Fibroblast of skin of left biceps (primary cell): ENCODE results near the gene TTC39C.

Experiments
- DNase-seq, 2 experiments: peaks; one replicate each; pipeline ENCODE4 v3.0.0-alpha.2; 2013; ENCODE audit warnings: low read depth in 2 of 2

The TTC39C gene

DNA sequence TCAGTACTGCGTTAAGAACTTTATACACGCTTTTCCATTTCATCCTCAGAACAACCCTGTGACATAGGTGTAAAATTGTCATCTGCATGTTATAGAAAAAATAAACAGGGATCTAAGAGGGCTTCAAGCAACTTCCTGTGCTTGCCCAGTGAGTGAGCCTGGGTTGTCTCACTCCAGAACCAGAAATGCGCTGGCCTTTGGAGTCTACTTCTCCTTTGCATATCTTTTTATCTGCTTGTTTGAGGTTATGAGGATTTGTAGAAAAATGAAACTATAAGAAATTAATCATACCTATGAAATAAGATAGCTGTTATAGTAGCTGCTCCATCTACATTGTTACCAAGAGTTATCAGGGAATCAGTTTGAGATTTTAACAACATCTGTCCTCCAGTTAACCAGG lies 69.0 kb downstream of the TTC39C start:
- no peak for DNase-seq

DNA sequence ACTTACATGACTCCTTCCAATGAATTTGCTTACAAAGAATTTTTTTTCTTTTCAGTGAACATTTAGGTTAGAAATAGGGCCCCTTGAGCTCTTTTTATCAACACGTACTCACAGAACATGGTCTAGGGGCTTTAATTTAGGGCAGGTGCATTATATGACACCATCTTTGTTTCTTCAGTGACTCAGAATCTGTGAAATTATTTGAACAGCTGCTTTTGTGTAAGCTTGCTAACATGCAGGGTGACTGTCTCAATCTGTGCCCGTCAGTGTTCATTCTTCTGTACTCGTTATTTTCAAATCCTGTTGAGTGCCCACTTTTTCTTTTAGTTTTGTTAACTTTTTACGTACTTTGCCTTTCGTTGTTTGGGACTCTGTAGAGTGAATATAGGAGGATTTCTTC lies 71.5 kb downstream of the TTC39C start:
- no peak for DNase-seq

DNA sequence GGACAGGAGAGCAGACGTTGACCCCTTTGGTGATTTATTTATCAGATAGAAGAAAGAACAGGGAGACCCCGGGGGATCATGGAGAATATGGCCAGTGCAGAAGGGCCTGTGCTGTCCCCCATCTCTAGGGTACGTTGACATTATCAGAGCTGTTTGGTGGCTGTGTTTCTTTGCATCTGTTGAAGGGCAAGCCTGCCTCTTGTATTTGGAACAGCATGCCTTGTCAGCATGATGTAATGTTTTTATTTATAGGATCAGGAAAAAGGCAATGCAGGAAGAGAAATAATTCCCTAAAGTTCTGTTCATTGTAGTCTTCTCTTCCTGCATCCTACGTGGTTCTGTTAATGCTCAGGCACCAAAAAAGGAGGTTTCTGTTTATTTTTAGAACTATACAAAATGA lies 74.5 kb downstream of the TTC39C start:
- DNase-seq: no peak

DNA sequence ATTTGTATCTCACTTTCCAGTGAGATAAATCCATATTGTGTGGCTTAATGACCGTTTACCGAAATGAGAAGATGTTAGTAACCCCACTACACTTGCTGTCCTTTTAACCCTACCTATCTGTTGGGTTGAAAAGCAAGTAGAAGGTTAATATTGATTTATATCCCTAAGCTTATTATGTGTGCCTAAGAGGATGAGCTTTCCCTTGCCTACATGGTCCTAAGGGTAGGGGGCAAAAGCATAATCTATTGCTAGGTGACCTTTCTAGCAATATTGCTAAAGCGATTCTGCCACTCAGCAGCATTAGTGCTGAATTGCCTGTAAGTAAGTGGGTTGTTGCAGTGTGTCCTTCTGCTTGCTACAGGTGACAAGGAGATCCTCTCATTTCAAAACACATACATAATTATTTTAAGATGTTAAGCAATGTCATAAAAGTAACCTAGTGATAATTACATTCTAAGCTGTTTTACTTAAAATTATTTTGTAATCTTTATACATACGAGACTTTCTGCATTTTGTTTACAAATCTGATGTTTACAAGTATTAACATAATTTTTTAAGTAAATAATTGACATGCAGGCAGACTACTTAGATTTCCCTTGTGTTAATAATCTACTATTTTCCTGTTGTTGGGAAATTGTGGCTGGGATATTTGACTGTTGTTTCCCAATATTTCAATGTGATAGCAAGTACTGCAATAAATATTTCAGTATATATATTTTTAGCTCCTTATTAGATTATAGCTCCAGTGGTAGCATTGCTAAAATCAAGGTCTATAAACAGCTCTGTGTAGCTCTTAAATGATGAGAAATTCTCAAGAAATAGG lies 75.2 kb downstream of the TTC39C start:
- no peak for DNase-seq

DNA sequence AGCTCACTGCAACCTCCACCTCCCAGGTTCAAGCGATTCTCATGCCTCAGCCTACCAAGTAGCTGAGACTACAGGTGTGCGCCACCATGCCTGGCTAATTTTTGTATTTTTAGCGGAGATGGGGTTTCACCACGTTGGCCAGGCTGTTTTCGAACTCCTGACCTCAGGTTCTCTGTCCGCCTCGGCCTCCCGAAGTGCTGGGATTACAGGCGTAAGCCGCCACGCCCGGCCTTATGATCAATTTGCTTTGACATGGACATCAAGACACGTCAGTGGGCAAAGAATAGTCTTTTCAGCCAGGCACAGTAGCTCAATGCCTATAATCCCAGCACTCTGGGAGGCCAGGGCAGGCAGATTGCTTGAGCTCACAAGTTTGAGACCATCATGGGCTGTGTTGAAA lies 76.3 kb downstream of the TTC39C start:
- DNase-seq: no peak

DNA sequence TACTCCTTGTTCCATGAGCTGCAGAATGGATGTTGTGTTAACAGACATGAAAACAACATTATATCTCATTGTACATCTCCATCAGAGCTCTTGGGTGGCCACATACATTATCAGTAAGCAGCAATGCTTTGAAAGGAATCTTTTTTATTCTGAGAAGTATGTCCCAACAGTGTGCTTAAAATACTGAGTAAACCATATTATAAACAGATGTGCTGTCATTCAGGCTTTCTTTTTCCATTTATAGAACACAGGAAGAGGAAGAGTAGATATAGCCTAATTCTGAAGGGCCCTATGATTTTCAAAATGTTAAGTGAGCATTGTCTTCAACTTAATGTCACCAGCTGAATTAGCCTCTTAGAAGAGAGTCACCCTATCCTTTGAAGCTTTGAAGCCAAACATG lies 80.0 kb downstream of the TTC39C start:
- DNase-seq: peak in 1 of 2 experiments; percentile 5

DNA sequence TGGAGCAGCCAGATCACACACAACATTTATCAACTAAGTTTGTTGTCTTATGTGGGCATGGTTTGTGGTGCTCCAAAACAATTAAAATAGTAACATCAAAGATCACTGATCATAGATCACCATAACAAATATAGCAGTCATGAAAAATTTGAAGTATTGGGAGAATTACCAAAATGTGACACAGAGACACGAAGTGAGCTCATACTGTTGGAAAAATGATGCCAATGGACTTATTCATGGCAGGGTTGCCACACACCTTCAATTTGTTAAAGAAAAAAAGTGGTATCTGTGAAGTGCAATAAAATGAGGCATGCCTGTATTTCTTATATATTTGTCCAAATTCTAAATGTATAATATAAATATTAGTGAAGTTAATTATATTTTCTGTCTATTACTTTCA lies 81.4 kb downstream of the TTC39C start:
- DNase-seq: no peak

DNA sequence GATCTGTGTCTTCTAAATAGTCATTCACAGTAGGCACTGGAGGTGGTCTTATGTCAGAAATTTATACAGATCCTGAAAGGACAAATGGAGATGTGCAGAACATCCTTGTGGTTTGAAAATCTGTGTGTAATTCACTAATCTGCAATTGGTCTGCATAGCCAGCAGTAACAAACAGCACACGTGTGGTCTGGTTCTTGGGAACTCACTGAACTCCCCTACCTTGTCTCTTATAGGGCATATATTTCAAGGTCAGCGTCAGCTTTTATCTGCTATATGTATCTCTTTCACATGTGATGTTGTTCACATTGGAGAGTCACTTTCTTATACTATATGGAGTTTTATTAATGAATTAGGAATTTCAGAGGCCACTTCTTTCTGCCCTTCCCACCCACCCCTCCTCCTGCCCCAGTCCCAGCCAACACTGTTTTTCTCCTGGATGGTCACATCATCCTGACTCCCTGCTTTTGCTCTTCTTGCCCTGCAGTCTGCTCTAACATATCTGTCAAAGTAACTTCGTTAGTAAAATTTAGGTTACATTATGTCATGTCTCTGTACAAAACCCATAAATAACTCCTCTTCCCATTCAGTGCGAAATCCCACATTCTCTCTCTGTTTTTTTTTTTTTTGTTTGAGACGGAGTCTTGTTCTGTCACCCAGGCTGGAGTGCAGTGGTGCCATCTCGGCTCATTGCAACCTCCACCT lies 88.9 kb downstream of the TTC39C start:
- no peak for DNase-seq

DNA sequence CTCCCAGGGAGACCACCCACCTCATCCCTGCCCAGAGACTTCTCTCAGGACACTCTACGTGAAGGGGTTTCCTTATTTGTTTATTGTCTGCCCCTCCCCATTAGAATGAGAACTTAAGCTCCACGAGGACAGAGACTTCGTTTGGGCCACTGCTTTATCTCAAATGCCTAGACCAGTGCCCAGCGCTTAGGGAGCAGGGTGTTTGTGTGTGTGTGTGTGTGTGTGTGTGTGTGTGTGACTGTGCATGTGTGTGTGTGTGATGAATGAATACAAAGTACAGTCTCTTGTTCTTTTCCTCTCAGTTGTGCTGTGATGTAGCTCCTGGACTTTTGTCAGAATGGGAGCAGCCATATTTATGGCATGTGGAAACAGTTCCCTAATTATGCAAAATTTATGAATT lies 89.9 kb downstream of the TTC39C start:
- DNase-seq: no peak

DNA sequence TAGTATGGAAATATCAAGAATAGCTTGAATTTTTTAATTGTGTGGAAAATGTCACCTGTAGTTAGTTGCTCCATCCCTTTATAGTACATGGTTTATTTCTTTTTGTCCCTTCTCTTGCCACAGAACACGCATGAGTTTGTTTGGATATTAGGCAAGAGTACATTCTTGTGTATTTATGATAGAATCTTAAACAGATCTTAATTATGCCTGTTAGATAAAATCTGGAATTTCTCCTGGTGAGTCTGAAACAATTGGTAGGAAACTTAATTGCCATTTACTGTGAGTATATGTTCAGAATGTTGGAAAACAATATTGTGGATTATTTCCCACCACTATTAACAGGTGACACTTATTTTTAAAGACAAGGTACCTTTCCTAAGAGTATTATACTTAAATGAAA lies 94.1 kb downstream of the TTC39C start:
- no peak for DNase-seq

DNA sequence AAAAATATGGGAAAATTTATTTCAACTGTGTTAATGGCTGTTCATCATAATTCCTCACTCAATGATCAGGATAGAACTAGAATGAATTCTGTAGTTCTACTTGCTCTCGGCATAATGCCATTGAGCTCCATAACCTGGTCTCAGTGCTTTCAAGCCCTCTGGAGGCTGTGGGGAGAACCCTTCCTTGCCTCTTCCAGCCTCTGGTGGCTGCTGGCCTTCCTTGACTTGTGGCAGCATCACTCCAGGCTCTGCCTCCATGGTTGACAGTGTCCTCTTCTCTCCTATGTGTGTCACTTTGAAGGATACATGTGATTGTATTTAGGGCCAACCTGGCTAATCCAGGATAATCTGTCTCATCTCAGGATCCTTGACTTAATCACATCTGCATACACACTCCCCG lies 97.4 kb downstream of the TTC39C start:
- no peak for DNase-seq

DNA sequence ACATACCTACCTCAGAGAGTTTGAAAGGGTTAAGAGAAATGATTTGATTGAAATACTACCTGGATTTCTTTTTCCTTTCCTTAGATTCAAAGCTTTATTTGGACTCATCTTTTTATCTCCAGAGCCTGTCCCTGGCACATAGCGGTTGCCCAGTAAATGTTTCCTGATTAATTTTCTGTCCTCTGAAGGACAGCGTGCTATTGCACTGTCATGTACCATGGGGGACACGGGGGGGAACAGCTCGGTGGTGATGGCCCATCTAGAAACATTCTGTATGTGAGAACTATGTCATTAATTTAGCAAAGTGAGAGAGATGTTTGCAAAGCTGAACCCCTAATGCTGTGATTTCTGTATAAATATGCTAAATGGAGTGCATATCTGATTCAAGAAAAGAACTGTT lies 97.9 kb downstream of the TTC39C start:
- no peak for DNase-seq

DNA sequence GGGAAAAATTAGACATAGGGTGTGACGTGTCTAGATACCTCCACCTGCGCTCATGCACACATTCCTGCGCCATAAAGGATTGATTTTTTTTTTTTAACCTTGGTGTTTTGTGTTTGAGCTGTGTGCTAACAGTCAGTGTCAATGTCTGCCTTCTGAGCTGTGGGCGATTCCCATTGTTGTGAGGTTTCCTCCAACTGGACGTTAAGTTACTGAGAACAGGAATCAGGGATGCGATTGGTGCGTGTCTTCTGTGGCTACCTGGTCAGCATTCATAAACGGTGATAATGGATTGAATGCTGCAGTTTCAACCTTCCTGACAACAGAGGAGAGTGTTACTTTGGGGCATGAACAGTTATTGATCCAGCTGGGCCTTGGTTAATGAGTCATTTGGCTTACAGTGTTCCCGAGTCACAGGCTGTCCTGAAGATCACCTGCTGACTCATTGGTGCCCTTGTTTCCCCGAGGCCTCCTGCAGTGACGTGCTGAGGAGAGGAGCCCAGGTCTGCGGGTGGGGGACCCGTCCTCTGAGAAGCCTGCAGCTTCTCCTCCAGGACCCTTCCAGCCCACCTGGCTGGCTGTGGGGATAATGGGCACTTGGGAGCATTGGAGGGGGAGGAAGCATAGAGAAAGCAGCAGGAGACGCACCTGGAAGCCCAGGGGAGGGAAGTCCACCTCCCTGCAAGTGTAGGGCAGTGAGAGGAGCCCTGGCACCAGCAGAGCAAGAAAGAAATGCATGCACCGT lies 98.5 kb downstream of the TTC39C start:
- no peak for DNase-seq

DNA sequence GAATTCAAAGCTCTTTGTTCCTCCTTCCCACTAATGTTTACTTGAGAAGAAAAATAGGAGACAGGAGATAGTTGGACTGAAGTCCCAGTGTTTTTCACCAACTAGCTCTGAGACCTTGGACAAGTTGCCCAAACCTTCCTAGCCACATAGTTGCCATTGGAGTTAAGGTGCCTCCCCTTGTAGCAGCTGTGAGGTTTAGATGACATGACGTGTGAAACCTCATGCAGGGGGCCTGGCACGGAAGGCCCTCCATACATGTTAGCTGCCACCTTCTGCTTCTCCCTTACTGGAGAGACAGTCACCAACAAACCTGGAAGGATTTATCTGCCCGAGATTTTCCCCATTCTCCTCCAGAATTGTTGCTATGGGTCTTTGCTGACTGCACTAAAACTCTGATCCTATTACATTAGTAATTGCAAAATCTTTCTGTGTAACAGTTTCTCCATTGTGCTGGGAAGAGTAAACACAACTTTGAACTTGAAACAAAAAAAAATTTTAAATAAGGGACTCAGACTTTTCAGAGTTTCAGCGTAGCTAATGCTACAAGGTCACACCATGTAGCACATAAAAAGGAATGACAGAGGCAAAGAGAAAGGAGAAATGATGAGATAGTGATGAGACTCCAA lies 100.5 kb downstream of the TTC39C start:
- no peak for DNase-seq

DNA sequence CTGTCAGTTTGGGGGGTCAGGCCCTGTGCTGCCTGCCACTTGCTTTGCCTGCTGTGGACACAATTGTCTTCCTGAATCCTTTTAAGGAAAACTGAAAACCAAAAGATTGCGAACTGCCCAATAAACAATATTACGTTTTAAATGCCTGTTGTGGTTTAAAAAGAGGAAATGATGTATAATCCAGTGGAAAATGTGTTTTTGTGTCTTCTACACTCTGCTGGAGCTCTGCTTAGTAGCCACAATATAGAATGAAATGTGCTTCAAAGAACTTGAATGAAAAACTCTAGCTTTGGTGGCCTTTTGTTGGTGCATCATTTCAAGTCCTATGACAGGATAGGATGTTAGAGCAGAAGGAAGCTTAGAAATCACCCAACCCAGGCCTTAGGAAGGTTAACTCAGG lies 101.1 kb downstream of the TTC39C start:
- no peak for DNase-seq

DNA sequence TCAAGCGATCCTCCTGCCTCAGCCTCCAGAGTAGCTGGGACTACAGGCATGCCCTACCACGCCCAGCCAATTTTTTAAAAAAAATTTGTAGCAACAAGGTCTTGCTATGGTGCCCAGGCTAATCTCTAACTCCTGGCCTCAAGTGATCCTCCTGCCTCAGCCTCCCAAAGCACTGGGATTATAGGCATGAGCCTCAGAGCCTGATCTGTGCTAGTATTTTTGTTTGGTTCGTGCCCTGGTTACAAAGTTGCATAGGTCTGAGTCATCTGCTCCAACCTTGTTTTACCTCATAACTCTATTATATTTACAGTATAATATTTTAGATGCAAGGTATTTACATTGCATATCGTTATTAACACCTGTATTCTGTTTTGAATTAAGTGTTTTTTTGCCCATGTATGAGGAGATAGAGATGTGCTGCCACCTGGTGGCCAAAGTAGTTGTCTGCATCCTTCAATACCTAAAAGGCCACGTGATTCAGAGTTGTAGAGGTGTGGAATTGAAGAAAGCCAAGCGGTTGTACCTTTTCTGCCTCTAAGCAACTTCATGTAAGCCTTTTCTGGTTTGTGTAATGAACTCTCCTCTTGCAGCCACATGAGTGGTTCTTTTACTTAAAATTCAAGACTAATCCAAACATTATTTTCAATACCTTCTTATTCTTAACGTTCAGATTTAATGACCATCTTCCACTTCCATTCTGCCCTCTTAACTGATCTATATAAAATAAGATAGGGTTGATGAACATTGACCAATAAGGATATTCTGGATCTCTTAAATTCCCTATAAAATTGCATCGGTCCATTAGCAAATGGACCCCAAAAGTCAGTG lies 104.4 kb downstream of the TTC39C start:
- DNase-seq: peak in 1 of 2 experiments; percentile 24

DNA sequence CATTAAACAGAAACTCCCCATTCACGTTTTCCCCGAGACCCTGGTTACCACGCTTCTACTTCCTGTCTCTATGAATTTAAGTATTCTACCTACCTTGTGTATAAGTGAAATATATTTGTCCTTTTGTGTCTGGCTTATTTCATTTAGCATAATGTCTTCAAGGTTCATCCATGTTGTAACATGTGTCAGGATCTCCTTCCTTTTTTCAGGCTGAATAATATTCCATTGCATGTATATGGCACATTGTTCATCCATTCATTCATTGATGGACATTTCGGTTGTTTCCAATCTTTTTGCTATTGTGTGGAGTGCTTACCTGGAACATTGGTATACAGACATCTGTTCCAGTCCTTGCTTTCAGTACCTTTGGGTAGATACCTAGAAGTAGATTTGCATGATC lies 106.1 kb downstream of the TTC39C start:
- no peak for DNase-seq

DNA sequence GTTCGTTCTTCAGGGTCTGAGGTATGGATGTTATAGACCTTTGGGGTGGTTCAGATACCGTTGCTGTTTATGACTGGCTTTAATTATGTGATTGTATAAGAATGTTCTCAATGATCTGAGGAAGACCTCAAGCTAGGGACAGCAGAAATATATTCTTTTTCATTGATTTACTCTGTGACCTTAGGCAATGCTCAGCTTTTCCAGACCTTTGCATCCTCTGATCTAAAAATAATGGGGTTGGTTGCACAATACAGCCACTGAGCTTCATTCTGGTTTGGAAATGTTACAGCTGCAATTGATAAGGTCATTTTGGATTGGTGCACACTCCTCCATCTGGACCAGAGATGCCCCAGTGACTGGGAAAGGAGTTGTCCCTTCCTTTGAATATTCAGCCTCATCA lies 107.1 kb downstream of the TTC39C start:
- no peak for DNase-seq

DNA sequence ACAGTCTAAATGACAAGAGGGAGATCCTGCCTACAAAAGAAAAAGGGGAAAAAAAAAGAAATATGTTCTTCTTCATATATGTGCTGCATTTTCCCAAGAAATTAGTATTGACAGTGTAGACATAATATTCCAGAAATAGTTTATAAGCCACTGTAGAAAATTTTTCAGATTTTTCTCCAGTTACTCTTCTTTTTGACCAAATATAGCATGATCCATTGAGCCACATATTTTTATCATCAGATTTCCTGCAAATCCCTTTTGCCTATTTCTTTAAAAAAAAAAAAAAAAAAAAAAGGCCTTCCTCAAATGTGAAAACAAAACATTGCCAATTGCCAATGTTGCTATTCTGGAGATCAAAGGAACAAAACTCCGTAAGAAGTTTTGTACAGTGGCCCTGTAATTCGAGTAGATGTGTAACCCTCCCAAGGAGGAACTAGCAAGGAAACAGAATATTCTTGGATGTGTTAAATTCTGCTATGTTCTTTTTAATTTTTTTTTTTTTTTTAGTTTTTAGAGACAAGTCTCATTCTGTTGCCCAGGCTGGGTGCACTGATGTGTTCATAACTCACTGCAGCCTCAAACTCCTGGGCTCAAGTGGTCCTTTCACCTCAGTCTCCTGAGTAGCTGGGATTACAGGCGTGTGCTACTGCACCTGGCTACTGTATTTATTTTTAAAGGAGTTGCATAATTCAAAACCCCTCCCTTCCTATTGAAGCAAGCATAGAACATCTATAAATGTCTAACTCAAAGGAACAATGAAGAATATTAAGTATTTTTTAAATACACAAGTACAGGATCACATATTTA lies 111.8 kb downstream of the TTC39C start:
- peak; percentile 35 to 50 for DNase-seq

DNA sequence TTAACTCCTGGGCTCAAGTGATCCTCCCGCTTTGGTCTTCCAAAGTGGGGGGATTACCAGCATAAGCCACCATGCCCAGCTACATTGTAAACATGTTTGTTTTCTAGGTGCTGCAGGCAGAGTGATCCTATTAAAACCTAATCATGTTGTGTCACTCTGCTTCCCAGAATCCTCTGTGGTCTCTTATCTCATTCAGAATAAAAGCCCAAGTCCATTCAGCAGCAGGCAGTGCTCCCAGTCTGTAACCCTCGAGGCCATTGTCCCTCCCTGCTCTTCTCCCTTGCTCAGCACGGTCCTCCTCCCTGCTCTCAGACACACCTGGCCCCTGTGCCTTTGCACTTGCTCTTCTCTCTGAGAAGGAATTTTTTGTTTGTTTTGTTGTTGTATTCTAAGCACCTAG lies 113.2 kb downstream of the TTC39C start:
- DNase-seq: no peak

DNA sequence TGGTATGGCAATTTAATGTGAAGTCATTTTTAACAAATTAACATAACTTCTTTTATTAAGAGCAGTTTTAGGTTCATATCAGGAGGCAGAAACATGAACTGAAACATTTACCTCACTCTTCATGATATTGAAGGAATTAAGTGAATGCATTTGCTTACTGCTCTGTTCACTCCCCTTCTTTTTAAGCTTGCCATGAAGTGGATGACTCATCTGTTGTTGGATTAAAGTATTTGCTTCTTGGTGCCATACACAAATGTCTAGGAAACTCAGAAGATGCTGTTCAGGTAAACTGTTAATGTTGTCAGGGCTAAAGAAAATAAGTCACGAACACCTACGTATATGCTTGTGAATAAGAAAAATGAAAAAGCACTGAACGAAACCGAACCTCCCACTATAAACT lies 114.1 kb downstream of the TTC39C start:
- DNase-seq: no peak
